Measurements from ENCODE around the gene ANXA6. TPM values are rescaled to one million over a fixed set of nuclear protein-coding genes. Genes with fewer than 3 reads are reported as not detected.
A peak's percentile ranks its signal among the peaks of the same experiment; 100 is the strongest.

The ANXA6 gene
- total RNA-seq, 1 donor from 2014 or later: 320 TPM

DNA sequence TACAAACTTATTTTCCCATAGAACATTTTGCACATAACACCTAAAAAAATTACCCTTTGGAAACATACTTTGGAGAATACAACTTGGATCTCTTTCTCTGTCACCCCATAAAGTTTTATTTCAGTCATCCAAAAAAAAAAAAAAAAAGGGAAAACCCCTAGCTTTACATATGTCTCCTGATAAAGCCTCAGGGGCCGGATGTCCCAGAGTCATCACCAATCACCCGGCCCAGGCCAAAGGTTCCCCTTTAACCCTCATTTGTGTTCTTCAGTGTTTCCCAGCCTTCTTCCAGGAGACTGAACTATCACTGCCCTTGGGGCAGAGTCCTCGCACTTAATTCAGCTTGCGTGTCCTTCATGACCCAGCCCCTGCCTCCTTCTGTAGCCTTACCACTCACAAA is 28.8 kb downstream of the ANXA6 start:
- Histone ChIP-seq H4K20me1 (ENCODE audit: insufficient read depth, low read length) (peaks cover 90% of the 10 kb centered on the region), H3K9ac (ENCODE audit: low read length) (no peak overlapping the region), H3K79me2 (ENCODE audit: insufficient read depth, low read length) (peaks cover 4% of the 10 kb centered on the region), H3K9me3 (ENCODE audit: insufficient read depth, low read depth, low read length) (no peaks in the 10 kb centered on the region), H3K36me3 (ENCODE audit: insufficient read depth, low read length) (peaks cover 79% of the 10 kb centered on the region), H3K4me1 (ENCODE audit: insufficient read depth, low read length) (peaks cover 8% of the 10 kb centered on the region), H3K27ac (ENCODE audit: low read depth, low read length) (no peak overlapping the region), H3K27me3 (ENCODE audit: insufficient read depth, low read length) (no peaks in the 10 kb centered on the region), H3K4me3 (ENCODE audit: insufficient read depth, low read depth, low read length) (no peak overlapping the region), H2AFZ (ENCODE audit: low read depth, low read length) (no peak overlapping the region), H3K4me2 (ENCODE audit: low read length) (no peak overlapping the region)
- Mint-ChIP-seq H3K27ac (ENCODE audit: unreplicated experiment) (no peak overlapping the region), H3K9me3 (ENCODE audit: unreplicated experiment) (no peaks in the 10 kb centered on the region), H3K4me3 (ENCODE audit: unreplicated experiment) (no peak overlapping the region), H3K27me3 (ENCODE audit: low read depth, unreplicated experiment) (no peaks in the 10 kb centered on the region), H3K4me1 (ENCODE audit: low read depth, unreplicated experiment) (peaks cover 11% of the 10 kb centered on the region), H3K36me3 (ENCODE audit: low read depth, unreplicated experiment) (peaks cover 44% of the 10 kb centered on the region)
- no peak for FAIRE-seq
- DNase-seq (ENCODE audit: low read depth): no peak
- TF ChIP-seq EZH2 (IDR thresholded peaks at IDR 0.05; ENCODE audit: insufficient read depth, low read length): no peak
- TF ChIP-seq, protein P1, sequence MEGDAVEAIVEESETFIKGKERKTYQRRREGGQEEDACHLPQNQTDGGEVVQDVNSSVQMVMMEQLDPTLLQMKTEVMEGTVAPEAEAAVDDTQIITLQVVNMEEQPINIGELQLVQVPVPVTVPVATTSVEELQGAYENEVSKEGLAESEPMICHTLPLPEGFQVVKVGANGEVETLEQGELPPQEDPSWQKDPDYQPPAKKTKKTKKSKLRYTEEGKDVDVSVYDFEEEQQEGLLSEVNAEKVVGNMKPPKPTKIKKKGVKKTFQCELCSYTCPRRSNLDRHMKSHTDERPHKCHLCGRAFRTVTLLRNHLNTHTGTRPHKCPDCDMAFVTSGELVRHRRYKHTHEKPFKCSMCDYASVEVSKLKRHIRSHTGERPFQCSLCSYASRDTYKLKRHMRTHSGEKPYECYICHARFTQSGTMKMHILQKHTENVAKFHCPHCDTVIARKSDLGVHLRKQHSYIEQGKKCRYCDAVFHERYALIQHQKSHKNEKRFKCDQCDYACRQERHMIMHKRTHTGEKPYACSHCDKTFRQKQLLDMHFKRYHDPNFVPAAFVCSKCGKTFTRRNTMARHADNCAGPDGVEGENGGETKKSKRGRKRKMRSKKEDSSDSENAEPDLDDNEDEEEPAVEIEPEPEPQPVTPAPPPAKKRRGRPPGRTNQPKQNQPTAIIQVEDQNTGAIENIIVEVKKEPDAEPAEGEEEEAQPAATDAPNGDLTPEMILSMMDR (IDR thresholded peaks at IDR 0.05; ENCODE audit: insufficient read depth, low read depth, low read length): no peak

- peaks cover 46% of the 10 kb centered on the region for H3K36me3 Mint-ChIP-seq (ENCODE audit: low read depth, unreplicated experiment)
- H3K4me3 ChIP-seq (ENCODE audit: insufficient read depth, low read depth, low read length): no peak overlapping the region
- no peak overlapping the region for H3K4me2 ChIP-seq (ENCODE audit: low read length)
- peaks cover 90% of the 10 kb centered on the region for H4K20me1 ChIP-seq (ENCODE audit: insufficient read depth, low read length)
- H3K36me3 ChIP-seq (ENCODE audit: insufficient read depth, low read length): peaks cover 79% of the 10 kb centered on the region
- peaks cover 9% of the 10 kb centered on the region for H3K4me1 ChIP-seq (ENCODE audit: insufficient read depth, low read length)
- no peaks in the 10 kb centered on the region for H3K27me3 ChIP-seq (ENCODE audit: insufficient read depth, low read length)
- H3K27me3 Mint-ChIP-seq (ENCODE audit: low read depth, unreplicated experiment): no peaks in the 10 kb centered on the region
- H3K79me2 ChIP-seq (ENCODE audit: insufficient read depth, low read length): peaks cover 4% of the 10 kb centered on the region
- DNase-seq (ENCODE audit: low read depth): no peak
- no peak overlapping the region for H3K27ac ChIP-seq (ENCODE audit: low read depth, low read length)
- H3K4me1 Mint-ChIP-seq (ENCODE audit: low read depth, unreplicated experiment): peaks cover 11% of the 10 kb centered on the region
- no peak for FAIRE-seq
- no peak overlapping the region for H3K9ac ChIP-seq (ENCODE audit: low read length)
- no peak overlapping the region for H2AFZ ChIP-seq (ENCODE audit: low read depth, low read length)
- H3K9me3 Mint-ChIP-seq (ENCODE audit: unreplicated experiment): no peaks in the 10 kb centered on the region
- TF ChIP-seq, protein P1 (IDR thresholded peaks at IDR 0.05; ENCODE audit: insufficient read depth, low read depth, low read length): no peak
- no peaks in the 10 kb centered on the region for H3K9me3 ChIP-seq (ENCODE audit: insufficient read depth, low read depth, low read length)
- no peak overlapping the region for H3K27ac Mint-ChIP-seq (ENCODE audit: unreplicated experiment)
- no peak overlapping the region for H3K4me3 Mint-ChIP-seq (ENCODE audit: unreplicated experiment)
These were observed 29.7 kb downstream of the ANXA6 start for GRCh38 chr5:151127926-151128325.

DNA sequence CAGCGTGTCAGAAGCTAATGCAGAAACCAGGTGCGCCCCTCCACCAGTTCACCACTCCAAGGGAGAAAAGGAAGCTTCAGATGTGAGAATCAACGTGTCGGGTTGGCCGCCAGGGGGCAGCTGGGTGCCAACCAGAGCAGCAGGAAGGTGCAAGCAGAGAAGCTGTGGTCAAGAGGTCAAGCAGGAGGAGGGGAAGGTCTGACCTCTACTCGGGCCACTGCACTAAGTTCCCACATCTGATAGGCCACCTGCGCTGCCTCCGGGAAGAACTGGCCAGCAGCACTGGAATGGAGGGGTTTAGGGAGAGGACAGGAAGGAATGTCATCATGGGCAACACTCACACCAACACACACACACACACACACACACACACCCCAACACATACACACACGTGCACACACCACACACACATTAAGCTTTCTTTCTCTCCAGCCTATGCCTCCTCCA is 31.4 kb downstream of the ANXA6 start:
- peaks cover 11% of the 10 kb centered on the region for H3K4me1 Mint-ChIP-seq (ENCODE audit: low read depth, unreplicated experiment)
- no peaks in the 10 kb centered on the region for H3K27me3 ChIP-seq (ENCODE audit: insufficient read depth, low read length)
- peaks cover 9% of the 10 kb centered on the region for H3K4me1 ChIP-seq (ENCODE audit: insufficient read depth, low read length)
- no peak overlapping the region for H3K9ac ChIP-seq (ENCODE audit: low read length)
- no peaks in the 10 kb centered on the region for H3K27me3 Mint-ChIP-seq (ENCODE audit: low read depth, unreplicated experiment)
- TF ChIP-seq, protein P1 (IDR thresholded peaks at IDR 0.05; ENCODE audit: insufficient read depth, low read depth, low read length): peak; percentile 63
- TF ChIP-seq EZH2 (IDR thresholded peaks at IDR 0.05; ENCODE audit: insufficient read depth, low read length): no peak
- H3K36me3 ChIP-seq (ENCODE audit: insufficient read depth, low read length): peaks cover 79% of the 10 kb centered on the region
- H3K36me3 Mint-ChIP-seq (ENCODE audit: low read depth, unreplicated experiment): peaks cover 45% of the 10 kb centered on the region
- H3K4me3 ChIP-seq (ENCODE audit: insufficient read depth, low read depth, low read length): no peak overlapping the region
- peak overlapping the region; percentile 51 for H3K27ac Mint-ChIP-seq (ENCODE audit: unreplicated experiment)
- FAIRE-seq (no peak), DNase-seq (ENCODE audit: low read depth) (peak; percentile 35)
- no peak overlapping the region for H3K4me2 ChIP-seq (ENCODE audit: low read length)
- no peaks in the 10 kb centered on the region for H3K9me3 Mint-ChIP-seq (ENCODE audit: unreplicated experiment)
- no peaks in the 10 kb centered on the region for H3K9me3 ChIP-seq (ENCODE audit: insufficient read depth, low read depth, low read length)
- no peak overlapping the region for H2AFZ ChIP-seq (ENCODE audit: low read depth, low read length)
- H3K27ac ChIP-seq (ENCODE audit: low read depth, low read length): no peak overlapping the region
- peaks cover 90% of the 10 kb centered on the region for H4K20me1 ChIP-seq (ENCODE audit: insufficient read depth, low read length)
- no peak overlapping the region for H3K4me3 Mint-ChIP-seq (ENCODE audit: unreplicated experiment)
- H3K79me2 ChIP-seq (ENCODE audit: insufficient read depth, low read length): peaks cover 7% of the 10 kb centered on the region
